HG02938 (cell line): ENCODE measurements around the gene LAMP5.

Source experiments
- ATAC-seq: cut with Tn5 transposase; IDR thresholded peaks from one replicate; pipeline ENCODE4 v1.9.1; 2021; ENCODE audit warnings: mild to moderate bottlenecking, moderate library complexity; ENCODE audit not compliant: unreplicated experiment

The LAMP5 gene

GRCh38 chr20:9499126-9499899 is 15.1 kb upstream of the LAMP5 start:
- ATAC-seq, result no peak

DNA sequence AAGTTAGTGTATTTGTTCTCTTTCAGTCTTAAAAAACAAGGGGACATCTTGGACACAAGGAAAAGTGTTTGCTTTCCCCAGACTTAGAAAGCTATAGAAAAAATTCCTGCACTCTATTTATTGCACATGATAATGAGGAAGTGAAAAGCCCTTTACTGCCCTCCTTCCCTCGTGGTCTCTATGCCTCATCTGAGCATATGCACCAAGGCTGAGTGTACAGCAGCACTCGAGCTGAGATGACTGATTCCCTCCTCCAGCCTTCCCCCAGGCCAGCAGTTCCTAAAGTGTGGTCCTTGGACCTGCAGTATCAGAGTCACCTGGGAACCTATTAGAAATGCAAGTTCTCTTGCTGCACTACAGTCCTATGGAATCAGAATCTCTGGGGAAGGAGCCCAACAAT is 14.3 kb upstream of the LAMP5 start:
- no peak for ATAC-seq

DNA sequence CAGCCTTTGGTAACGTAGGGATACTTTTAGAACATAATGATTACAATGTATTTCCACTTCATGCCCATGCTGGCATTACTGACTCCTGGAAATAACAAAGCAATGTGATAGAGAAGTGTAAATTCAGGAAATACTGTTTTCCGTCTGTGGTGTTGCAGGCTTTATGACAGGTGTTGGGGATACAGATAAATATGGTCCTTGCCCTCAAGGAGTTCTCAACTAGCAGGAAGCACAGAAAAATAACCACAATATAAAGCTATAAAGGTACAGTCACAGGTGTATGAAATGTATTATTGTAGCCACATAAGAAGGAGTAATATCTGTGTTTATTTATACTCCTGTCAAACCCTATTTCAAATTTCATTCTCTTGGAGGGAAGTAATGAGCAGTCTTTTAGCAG is 12.9 kb upstream of the LAMP5 start:
- no peak for ATAC-seq

- no peak for ATAC-seq
Observed at GRCh38 chr20:9503526-9504245, 10.7 kb upstream of the LAMP5 start.

- ATAC-seq, result no peak
Observed at GRCh38 chr20:9506280-9506821, 8.0 kb upstream of the LAMP5 start.

DNA sequence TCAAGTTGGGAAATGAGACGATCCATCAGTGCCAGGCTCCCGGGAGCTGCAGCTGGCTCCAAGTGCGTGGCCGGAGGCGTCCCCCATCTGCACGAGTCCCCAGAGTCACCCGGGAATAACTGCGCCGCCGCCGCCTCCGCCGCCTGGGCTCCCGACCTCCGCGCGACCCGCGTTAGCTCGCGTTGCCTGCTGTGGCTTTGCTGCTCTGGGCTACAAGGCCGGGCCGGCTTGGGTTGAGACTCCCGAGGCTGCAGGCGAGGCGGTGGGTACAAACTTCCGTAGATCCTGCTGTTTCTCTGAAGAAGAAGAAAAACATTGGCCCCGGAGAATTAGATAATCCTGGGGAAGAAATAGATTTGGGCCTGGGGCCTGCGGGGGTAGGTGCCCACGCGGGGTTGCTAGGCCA is 7.4 kb upstream of the LAMP5 start:
- ATAC-seq, result no peak

GRCh38 chr20:9507544-9508239 is 6.7 kb upstream of the LAMP5 start:
- no peak for ATAC-seq

DNA sequence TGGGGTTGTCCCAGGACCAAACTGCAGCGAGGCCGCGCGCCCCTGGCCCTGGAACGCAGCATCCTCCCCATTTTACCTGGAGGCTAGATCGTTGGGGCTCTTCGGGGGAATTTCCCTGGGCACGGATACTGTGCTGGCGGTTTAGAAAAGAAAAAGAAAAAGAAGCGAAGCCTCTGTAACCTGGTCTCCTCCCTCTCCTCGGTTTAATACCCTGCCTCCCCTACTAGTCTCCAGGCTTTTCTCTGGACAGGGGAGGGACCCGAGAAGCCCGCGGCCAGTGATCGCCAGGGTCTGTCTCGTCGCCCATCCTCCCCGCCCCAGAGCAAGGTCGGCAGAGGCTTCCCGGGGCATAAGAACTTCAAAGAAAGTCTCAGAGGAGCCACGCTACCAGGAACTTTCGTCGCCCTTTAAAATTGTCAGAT is 6.1 kb upstream of the LAMP5 start:
- ATAC-seq, result no peak

- no peak for ATAC-seq
Observed at GRCh38 chr20:9508696-9509178, 5.7 kb upstream of the LAMP5 start.

DNA sequence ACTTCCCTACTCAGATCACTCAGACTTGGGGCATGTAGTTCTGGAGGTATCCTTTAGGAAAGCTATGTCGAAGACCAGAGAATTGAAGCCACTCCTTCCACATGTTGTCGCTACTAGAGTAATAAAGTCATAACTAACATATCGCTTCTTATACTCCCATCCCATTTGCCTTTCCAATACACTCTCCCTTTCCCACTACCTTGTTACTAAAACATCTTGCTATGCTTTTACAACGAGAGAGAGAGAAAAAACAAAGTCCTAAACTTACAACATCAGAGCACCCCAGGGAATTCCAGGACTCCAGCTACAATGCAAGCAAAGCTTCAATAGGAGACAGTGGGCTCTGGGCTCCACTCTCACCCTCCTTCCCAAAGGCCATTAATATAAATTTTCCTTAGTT is 5.1 kb upstream of the LAMP5 start:
- ATAC-seq, result no peak

DNA sequence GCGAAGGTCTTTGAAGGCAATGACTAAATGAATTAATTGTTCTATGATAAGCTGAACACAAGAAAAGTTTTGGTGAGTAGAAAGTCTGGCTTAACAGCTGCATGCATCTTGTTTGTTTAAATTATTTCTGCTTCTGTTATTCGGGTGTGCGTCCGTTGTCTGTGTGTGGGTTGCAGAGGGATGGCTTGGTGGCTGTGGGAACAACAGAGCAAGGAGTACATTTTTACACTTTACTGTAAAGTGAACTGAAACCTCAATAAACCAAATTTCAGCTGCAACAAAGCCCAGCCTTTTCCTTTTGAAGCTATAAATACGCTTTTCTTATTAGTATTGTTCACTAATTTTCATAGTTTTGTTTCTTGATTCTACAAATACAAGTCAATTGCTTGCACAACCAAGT is 3.5 kb upstream of the LAMP5 start:
- no peak for ATAC-seq

DNA sequence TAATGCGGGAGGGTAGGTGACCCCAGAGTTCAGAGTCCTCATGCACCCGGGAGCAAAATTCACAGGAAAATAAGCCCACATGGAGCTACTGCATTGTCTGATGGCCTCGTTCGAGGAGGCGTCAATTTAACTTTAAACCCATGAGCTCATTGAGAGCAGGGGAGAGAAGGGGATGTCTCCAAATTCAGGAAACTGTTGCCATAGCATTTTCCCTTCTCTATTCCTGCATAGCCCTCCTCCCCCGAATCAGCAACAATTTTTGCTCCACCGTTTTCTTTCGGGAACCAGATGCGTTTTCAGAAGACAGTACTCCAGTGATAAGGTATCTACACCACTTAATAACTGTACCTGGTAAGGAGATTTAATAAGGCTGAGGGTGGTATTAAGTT is 324 bp upstream of the LAMP5 start:
- no peak for ATAC-seq

DNA sequence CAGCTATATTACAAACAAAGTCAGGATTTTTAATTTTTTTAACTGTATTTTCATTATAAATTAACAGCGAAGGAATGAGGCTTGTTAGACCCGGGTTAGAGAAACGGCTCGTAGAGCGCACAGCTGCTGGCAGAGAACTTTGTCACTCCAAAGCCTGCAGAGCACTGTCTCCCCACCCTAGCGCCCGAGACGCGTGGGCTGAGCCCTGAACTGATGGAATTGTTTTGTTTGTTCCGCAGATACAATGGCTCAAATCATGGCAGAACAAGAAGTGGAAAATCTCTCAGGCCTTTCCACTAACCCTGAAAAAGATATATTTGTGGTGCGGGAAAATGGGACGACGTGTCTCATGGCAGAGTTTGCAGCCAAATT is 810 bp downstream of the LAMP5 start:
- ATAC-seq, result no peak

- ATAC-seq, result no peak
Observed at GRCh38 chr20:9515741-9516233, 1.4 kb downstream of the LAMP5 start.

DNA sequence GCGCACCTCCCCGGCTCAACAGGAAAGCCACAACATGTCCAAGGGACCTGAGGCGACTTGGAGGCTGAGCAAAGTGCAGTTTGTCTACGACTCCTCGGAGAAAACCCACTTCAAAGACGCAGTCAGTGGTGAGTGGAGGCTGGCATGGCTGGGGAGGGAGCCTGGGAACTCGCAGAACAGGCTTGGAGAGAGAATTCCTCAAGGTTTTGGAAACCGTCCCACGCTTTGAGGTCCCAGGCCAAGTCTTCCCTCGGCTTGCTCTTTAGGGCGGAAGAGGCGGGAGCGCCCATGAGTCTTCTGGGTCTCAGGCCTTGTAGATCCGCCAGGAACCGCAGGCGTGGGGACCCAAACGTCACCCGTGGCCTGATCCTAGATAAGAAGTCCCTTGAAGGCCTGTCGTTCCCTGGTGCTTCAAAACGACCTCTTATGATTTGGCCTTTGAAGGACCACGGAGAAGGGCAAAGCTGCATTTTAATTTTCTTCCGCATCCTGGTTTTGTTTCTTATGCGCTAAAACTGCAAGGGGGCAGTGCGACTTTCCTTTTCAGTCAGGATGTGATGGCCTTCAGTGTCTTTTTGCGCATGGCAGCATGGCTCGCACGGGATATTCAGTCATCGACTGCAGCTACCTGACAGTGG is 2.0 kb downstream of the LAMP5 start:
- ATAC-seq, result no peak

GRCh38 chr20:9517297-9518162 is 3.1 kb downstream of the LAMP5 start:
- no peak for ATAC-seq

GRCh38 chr20:9518576-9519175 is 4.3 kb downstream of the LAMP5 start:
- ATAC-seq, result no peak

- ATAC-seq, result no peak
Observed at GRCh38 chr20:9520086-9520485, 5.7 kb downstream of the LAMP5 start.

- ATAC-seq, result no peak
Observed at GRCh38 chr20:9523636-9524035, 9.2 kb downstream of the LAMP5 start.

DNA sequence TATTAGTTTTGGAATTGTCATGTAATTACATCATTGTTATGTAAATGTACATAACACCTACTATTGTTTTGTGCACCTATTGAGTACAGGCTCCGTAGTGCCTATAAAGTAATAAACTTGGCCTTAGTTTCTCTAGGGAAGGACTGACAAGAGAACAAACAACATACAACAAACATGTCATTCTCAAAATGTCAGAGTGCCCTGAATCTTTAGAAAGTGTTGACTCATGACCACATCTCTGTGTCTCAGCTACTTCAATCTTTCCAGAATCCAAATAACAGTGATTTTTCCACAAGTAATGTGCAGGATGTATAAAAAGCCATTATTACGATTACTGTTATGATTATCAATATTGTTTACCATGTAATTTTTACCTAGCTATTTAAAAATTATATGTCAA is 17.2 kb downstream of the LAMP5 start:
- no peak for ATAC-seq
